IMR-90 (cell line): ENCODE data around the gene PGD.
"Not testable (repeated sequence)": the region's sequence is repeated elsewhere in the genome, so short reads cannot be mapped to it uniquely, and the experiment has no call there.

ENCODE experiments used
- BHLHE40 ChIP-seq: fragments of 150-350 bp; IDR thresholded peaks from 2 replicates; pipeline ENCODE4 v1.6.1; 2016; ENCODE audit warnings: mild to moderate bottlenecking, low read depth, low read length
- CEBPB ChIP-seq: IDR thresholded peaks from 2 replicates; pipeline ENCODE4 v1.6.1; 2012; ENCODE audit warnings: low read depth, low read length, improper control_type of control experiment
- CHD1 ChIP-seq: IDR thresholded peaks from 2 replicates; pipeline ENCODE4 v1.6.1; 2012; ENCODE audit warnings: low read depth, low read length, improper control_type of control experiment
- CTCF ChIP-seq: conservative IDR thresholded peaks from 2 replicates; pipeline ENCODE4 v1.5.1; 2012; ENCODE audit warnings: mild to moderate bottlenecking, low read depth, low read length, improper control_type of control experiment
- MAFK ChIP-seq: IDR thresholded peaks from 2 replicates; pipeline ENCODE4 v1.6.1; 2012; ENCODE audit warnings: low read depth, low read length, improper control_type of control experiment
- MAZ ChIP-seq: IDR thresholded peaks from 2 replicates; pipeline ENCODE4 v1.6.1; 2012; ENCODE audit warnings: low read depth, mild to moderate bottlenecking, low read length, improper control_type of control experiment, moderate library complexity, borderline replicate concordance
- POLR2A ChIP-seq: IDR thresholded peaks from 2 replicates; pipeline ENCODE4 v1.6.1; 2012; ENCODE audit warnings: mild to moderate bottlenecking, low read depth, low read length
- RAD21 ChIP-seq: IDR thresholded peaks from 2 replicates; pipeline ENCODE4 v1.6.1; 2012; ENCODE audit warnings: low read length, improper control_type of control experiment
- SMC3 ChIP-seq: fragments of 150-350 bp; IDR thresholded peaks from 2 replicates; pipeline ENCODE4 v1.6.1; 2016; ENCODE audit warnings: low read depth, mild to moderate bottlenecking, antibody characterized with exemption, low read length, moderate library complexity

GRCh38 chr1:10426535-10426848 lies 27.6 kb downstream of the PGD start:
- not testable (repeated sequence) for TF ChIP-seq CTCF, SMC3, POLR2A, CHD1, MAFK, RAD21, BHLHE40, CEBPB, MAZ
